ENCODE results near the gene SEPTIN10. TPM values are rescaled to one million over a fixed set of nuclear protein-coding genes. Genes with fewer than 3 reads are reported as not detected.

The SEPTIN10 gene
- total and polyA plus RNA-seq, 2 experiments from 2014 or later: 52.3 to 85.1 TPM

DNA sequence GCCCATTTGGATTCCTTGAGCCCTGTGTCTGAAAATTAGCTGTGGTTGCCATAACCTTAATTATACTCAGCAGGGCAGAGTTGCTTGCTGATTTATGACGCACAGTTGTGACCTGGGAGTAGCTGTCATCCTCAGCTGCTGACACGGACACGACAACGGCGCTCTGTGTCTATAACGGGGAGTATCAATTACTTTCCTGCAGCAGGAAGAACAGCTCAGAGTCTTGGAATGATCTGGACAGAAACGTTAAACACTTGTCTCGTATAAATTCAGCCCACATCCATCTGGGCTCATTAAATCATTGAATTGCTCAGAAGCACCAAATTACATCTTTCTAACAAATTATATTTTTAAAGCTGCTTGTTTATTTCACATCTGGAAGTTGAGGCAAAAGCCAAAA is 116.3 kb downstream of the SEPTIN10 start:
- Mint-ChIP-seq H3K4me3 (no peak overlapping the region), H3K4me1 (peaks cover 3% of the 10 kb centered on the region; the same call in 2 of the 3 replicates), H3K9me3 (no peaks in the 10 kb centered on the region), H3K27ac (no peak overlapping the region), H3K36me3 (ENCODE audit: low read depth) (no peaks in the 10 kb centered on the region), H3K27me3 (ENCODE audit: insufficient read depth, low read depth, poor library complexity) (no peaks in the 10 kb centered on the region)
- no peak for ATAC-seq
- no peak overlapping the region for H3K27ac ChIP-seq (ENCODE audit: low read depth)
- H3K4me1 ChIP-seq (ENCODE audit: insufficient read depth): no peaks in the 10 kb centered on the region
- no peak overlapping the region for H3K4me3 ChIP-seq
- no peaks in the 10 kb centered on the region for H4K20me1 ChIP-seq (replicated peaks; ENCODE audit: insufficient read depth)
- no peaks in the 10 kb centered on the region for H3K79me2 ChIP-seq (replicated peaks; ENCODE audit: insufficient read depth)
- H2AFZ ChIP-seq: no peak overlapping the region
- H3K4me2 ChIP-seq: no peak overlapping the region
- DNase-seq (ENCODE audit: low spot score): no peak
- H3K36me3 ChIP-seq (ENCODE audit: insufficient read depth): no peaks in the 10 kb centered on the region
- H3K27me3 ChIP-seq (ENCODE audit: insufficient read depth): no peaks in the 10 kb centered on the region
- H3K9me2 ChIP-seq (ENCODE audit: insufficient read depth): no peaks in the 10 kb centered on the region
- TF ChIP-seq EZH2 (IDR thresholded peaks at IDR 0.05; ENCODE audit: low read depth, unreplicated experiment) (no peak), JUNB (IDR thresholded peaks at IDR 0.05; ENCODE audit: unreplicated experiment) (no peak), NANOG (IDR thresholded peaks at IDR 0.05; ENCODE audit: borderline replicate concordance) (no peak), CREB1 (CRISPR knock-in tag; IDR thresholded peaks at IDR 0.05; ENCODE audit: low read depth) (no peak), STAT1 (IDR thresholded peaks at IDR 0.05; ENCODE audit: unreplicated experiment) (no peak)
- TF ChIP-seq, protein P1, sequence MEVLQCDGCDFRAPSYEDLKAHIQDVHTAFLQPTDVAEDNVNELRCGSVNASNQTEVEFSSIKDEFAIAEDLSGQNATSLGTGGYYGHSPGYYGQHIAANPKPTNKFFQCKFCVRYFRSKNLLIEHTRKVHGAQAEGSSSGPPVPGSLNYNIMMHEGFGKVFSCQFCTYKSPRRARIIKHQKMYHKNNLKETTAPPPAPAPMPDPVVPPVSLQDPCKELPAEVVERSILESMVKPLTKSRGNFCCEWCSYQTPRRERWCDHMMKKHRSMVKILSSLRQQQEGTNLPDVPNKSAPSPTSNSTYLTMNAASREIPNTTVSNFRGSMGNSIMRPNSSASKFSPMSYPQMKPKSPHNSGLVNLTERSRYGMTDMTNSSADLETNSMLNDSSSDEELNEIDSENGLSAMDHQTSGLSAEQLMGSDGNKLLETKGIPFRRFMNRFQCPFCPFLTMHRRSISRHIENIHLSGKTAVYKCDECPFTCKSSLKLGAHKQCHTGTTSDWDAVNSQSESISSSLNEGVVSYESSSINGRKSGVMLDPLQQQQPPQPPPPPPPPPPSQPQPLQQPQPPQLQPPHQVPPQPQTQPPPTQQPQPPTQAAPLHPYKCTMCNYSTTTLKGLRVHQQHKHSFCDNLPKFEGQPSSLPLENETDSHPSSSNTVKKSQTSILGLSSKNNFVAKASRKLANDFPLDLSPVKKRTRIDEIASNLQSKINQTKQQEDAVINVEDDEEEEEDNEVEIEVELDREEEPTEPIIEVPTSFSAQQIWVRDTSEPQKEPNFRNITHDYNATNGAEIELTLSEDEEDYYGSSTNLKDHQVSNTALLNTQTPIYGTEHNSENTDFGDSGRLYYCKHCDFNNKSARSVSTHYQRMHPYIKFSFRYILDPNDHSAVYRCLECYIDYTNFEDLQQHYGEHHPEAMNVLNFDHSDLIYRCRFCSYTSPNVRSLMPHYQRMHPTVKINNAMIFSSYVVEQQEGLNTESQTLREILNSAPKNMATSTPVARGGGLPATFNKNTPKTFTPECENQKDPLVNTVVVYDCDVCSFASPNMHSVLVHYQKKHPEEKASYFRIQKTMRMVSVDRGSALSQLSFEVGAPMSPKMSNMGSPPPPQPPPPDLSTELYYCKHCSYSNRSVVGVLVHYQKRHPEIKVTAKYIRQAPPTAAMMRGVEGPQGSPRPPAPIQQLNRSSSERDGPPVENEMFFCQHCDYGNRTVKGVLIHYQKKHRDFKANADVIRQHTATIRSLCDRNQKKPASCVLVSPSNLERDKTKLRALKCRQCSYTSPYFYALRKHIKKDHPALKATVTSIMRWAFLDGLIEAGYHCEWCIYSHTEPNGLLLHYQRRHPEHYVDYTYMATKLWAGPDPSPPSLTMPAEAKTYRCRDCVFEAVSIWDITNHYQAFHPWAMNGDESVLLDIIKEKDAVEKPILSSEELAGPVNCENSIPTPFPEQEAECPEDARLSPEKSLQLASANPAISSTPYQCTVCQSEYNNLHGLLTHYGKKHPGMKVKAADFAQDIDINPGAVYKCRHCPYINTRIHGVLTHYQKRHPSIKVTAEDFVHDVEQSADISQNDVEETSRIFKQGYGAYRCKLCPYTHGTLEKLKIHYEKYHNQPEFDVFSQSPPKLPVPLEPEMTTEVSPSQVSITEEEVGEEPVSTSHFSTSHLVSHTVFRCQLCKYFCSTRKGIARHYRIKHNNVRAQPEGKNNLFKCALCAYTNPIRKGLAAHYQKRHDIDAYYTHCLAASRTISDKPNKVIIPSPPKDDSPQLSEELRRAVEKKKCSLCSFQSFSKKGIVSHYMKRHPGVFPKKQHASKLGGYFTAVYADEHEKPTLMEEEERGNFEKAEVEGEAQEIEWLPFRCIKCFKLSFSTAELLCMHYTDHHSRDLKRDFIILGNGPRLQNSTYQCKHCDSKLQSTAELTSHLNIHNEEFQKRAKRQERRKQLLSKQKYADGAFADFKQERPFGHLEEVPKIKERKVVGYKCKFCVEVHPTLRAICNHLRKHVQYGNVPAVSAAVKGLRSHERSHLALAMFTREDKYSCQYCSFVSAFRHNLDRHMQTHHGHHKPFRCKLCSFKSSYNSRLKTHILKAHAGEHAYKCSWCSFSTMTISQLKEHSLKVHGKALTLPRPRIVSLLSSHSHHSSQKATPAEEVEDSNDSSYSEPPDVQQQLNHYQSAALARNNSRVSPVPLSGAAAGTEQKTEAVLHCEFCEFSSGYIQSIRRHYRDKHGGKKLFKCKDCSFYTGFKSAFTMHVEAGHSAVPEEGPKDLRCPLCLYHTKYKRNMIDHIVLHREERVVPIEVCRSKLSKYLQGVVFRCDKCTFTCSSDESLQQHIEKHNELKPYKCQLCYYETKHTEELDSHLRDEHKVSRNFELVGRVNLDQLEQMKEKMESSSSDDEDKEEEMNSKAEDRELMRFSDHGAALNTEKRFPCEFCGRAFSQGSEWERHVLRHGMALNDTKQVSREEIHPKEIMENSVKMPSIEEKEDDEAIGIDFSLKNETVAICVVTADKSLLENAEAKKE (CRISPR knock-in tag; IDR thresholded peaks at IDR 0.05): no peak
- H3F3A ChIP-seq (replicated peaks; ENCODE audit: low read depth): no peaks in the 10 kb centered on the region

DNA sequence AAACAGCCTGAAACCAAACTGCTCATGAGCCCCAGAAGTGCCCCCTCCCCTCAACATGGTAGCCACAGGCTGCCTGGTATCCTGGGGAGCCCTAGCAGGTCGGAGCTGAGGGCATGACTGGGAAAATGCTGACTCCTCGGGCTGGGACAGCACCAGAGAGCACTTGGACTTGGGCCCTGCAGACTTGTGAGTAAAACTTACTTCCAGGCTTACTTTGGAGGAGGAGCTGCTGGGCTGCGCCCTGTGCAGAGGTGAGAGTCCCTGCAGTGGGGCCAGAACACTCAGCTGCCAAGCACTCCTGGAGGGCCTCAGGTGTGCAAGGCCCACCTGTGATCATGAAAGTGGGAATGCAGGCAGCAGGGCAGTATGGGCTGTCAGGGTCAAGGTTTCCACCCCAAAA is 119.4 kb downstream of the SEPTIN10 start:
- Histone ChIP-seq H3K9me2 (ENCODE audit: insufficient read depth) (no peaks in the 10 kb centered on the region), H3K36me3 (ENCODE audit: insufficient read depth) (no peaks in the 10 kb centered on the region), H3K4me1 (ENCODE audit: insufficient read depth) (no peaks in the 10 kb centered on the region), H3K4me2 (no peak overlapping the region), H3K4me3 (no peak overlapping the region), H3K27ac (ENCODE audit: low read depth) (no peak overlapping the region), H2AFZ (no peak overlapping the region), H3F3A (replicated peaks; ENCODE audit: low read depth) (no peaks in the 10 kb centered on the region), H3K27me3 (ENCODE audit: insufficient read depth) (no peaks in the 10 kb centered on the region), H4K20me1 (replicated peaks; ENCODE audit: insufficient read depth) (no peaks in the 10 kb centered on the region), H3K79me2 (replicated peaks; ENCODE audit: insufficient read depth) (no peaks in the 10 kb centered on the region)
- no peaks in the 10 kb centered on the region for H3K4me1 Mint-ChIP-seq
- no peaks in the 10 kb centered on the region for H3K36me3 Mint-ChIP-seq (ENCODE audit: low read depth)
- DNase-seq (ENCODE audit: low spot score): no peak
- no peaks in the 10 kb centered on the region for H3K9me3 Mint-ChIP-seq
- no peak overlapping the region for H3K4me3 Mint-ChIP-seq
- ATAC-seq: no peak
- H3K27ac Mint-ChIP-seq: no peak overlapping the region
- H3K27me3 Mint-ChIP-seq (ENCODE audit: insufficient read depth, low read depth, poor library complexity): no peaks in the 10 kb centered on the region
- TF ChIP-seq NANOG (IDR thresholded peaks at IDR 0.05; ENCODE audit: borderline replicate concordance): no peak
- no peak for TF ChIP-seq JUNB (IDR thresholded peaks at IDR 0.05; ENCODE audit: unreplicated experiment)
- no peak for TF ChIP-seq EZH2 (IDR thresholded peaks at IDR 0.05; ENCODE audit: low read depth, unreplicated experiment)
- TF ChIP-seq, protein P2, sequence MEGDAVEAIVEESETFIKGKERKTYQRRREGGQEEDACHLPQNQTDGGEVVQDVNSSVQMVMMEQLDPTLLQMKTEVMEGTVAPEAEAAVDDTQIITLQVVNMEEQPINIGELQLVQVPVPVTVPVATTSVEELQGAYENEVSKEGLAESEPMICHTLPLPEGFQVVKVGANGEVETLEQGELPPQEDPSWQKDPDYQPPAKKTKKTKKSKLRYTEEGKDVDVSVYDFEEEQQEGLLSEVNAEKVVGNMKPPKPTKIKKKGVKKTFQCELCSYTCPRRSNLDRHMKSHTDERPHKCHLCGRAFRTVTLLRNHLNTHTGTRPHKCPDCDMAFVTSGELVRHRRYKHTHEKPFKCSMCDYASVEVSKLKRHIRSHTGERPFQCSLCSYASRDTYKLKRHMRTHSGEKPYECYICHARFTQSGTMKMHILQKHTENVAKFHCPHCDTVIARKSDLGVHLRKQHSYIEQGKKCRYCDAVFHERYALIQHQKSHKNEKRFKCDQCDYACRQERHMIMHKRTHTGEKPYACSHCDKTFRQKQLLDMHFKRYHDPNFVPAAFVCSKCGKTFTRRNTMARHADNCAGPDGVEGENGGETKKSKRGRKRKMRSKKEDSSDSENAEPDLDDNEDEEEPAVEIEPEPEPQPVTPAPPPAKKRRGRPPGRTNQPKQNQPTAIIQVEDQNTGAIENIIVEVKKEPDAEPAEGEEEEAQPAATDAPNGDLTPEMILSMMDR (conservative IDR thresholded peaks at IDR 0.05; ENCODE audit: low read depth in 2 of 2): no peak
- TF ChIP-seq POLR2AphosphoS5 (IDR thresholded peaks at IDR 0.05; ENCODE audit: low read depth): no peak
- no peak for TF ChIP-seq CREB1 (CRISPR knock-in tag; IDR thresholded peaks at IDR 0.05; ENCODE audit: low read depth)
- TF ChIP-seq, protein P3, sequence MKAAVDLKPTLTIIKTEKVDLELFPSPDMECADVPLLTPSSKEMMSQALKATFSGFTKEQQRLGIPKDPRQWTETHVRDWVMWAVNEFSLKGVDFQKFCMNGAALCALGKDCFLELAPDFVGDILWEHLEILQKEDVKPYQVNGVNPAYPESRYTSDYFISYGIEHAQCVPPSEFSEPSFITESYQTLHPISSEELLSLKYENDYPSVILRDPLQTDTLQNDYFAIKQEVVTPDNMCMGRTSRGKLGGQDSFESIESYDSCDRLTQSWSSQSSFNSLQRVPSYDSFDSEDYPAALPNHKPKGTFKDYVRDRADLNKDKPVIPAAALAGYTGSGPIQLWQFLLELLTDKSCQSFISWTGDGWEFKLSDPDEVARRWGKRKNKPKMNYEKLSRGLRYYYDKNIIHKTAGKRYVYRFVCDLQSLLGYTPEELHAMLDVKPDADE (IDR thresholded peaks at IDR 0.05): no peak
- TF ChIP-seq ZNF331 (CRISPR knock-in tag; IDR thresholded peaks at IDR 0.05; ENCODE audit: low read depth): no peak
